Activated naive CD8-positive, alpha-beta T cell treated with anti-CD3 and anti-CD28 coated beads, Interleukin-2, amount 50 U/mL, for 16 hours (primary cell): Measurements from ENCODE around the gene VIT.

Experiments
- DNase-seq: peaks from one replicate; pipeline ENCODE4 v3.0.0-alpha.2; 2020; ENCODE audit warnings: low read depth, low spot score

Gene VIT

GRCh38 chr2:36858551-36859365 is 162.3 kb downstream of the VIT start:
- DNase-seq, result no peak

- no peak for DNase-seq
These were observed 162.9 kb downstream of the VIT start for GRCh38 chr2:36859366-36859792.

GRCh38 chr2:36861896-36862295 is 165.4 kb downstream of the VIT start:
- DNase-seq, result no peak
